Ecto neural progenitor cell (in vitro differentiated cells): ENCODE data around the gene ACER3.
"Not testable (repeated sequence)": the region's sequence is repeated elsewhere in the genome, so short reads cannot be mapped to it uniquely, and the experiment has no call there.

Experiments used
- DNase-seq: peaks from one replicate; pipeline ENCODE4 v3.0.0-alpha.2; 2018; ENCODE audit warnings: low spot score

Gene ACER3

GRCh38 chr11:76860539-76861475 is at the start of gene ACER3:
Gene ACER3, plus strand, starts transcription at chr11:76860918. Its CDS starts 59 bp downstream, at chr11:76860977.
- peak; percentile 94 for DNase-seq

GRCh38 chr11:76811259-76811658 is 49.5 kb upstream of the ACER3 start:
- no peak for DNase-seq

DNA sequence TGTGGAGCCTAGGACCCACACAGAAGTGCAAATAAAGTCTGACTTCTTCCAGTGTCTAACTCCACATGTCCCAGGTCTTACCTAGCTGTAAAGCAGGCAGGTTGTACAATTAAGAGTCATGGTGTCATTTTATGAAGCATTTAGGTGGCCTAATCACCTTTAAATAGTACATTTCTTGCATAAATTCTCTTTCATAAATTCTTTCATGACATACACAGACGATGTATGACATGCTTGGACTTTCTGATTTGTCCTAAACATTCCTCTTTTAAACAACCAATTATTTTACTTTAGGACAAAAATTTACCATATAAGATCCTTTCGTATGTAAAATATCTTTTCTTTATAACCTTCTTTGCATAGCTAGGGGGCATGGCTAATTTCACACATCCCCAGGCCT is 46.3 kb upstream of the ACER3 start:
- DNase-seq, result no peak

- DNase-seq, result not testable (repeated sequence)
These were observed 45.0 kb upstream of the ACER3 start for GRCh38 chr11:76815678-76816077.

DNA sequence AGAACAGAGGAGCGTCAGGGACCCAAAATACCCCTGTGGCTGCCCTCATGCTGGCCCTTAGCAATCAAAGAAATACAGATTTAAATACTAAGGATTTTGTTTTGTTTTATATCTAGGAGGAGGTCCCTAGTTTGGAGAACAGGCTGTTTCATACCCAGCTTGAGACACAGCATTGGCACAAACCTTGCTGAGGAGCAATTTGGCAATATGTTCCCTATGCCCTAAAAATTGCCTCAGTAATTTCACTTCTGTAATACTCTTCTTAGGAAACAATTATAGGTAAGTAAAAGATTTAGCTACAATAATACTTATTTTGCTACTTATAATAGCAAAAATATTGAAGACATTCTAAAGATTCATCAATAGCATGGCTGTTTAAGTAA is 40.5 kb upstream of the ACER3 start:
- no peak for DNase-seq

- not testable (repeated sequence) for DNase-seq
These were observed 39.3 kb upstream of the ACER3 start for GRCh38 chr11:76821396-76821795.

- DNase-seq, result no peak
These were observed 38.3 kb upstream of the ACER3 start for GRCh38 chr11:76822406-76822805.

- DNase-seq, result peak; percentile 41
These were observed 37.2 kb upstream of the ACER3 start for GRCh38 chr11:76823481-76824028.

DNA sequence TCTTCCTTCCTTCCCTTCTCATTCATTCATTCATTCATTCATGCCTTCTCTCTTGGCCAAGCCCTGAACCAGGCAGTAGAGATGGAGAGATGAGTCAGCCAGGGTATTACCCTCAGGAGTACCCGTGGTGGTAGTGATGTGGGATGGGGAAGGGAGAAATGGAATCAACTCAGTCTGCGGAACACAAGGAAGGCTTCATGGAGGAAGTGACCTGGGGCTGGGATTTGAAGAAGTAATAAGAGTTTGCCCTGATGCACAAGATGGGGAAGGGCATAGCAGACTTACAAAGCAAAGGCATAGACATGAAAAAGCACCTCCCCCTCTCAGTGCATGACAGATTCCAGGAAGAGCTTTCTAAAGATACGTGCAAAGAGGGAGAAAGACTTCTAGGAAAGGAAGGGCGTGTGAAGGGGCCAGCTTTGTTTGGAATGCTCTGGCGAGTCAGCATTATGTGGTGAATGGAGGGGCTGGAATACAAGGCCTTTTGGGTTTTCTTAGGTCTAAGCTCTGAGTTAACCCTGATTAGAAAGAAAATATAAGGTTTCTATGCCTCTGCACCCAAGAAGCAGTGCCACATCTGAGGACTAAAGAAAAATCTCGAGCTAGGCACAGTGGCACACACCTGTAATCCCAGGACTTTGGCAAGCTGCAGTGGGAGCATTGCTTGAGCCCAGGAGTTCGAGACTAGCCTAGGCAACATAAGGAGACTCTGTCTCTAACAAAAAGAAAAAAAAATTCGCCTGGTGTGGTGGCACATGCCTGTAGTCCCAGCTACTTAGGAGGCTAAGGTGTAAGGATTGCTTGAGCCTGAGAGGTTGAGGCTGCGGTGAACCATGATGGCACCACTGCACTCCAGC is 36.4 kb upstream of the ACER3 start:
- peak; percentile 29 for DNase-seq

DNA sequence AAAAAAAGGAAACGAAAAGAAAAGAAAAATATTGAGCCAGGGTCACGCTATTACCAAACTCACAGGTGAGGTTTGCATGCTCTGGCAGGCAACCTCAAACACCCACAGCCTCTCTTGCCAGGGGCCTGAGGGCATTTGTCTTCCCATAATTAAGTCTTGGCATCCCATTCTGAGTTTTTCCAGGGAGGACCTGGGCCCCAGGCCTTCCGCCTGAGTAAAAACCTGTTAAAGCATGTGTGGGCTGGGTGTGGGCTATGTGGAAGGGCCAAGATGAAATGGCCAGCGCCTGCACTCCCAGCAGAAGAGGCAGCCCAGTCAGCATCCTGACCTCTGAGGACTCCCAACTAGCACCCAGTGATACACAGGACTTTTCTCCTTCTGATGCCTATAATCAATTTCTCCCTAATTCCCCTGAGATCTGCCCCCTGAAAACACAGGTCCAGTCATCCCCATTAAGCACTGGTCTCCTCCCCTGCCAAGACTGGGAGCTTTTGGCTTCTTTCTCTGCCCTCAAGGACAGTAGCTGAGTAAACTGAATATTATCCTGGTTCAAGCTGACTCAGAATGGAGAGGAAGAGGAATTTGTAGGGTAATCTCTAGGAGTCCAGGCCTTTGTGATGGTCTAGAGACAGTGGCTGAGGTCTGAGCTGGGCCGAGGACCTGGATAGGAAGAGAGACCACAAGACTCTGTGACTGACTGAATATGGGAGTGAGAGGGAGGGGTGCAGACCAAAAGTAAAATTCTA is 35.6 kb upstream of the ACER3 start:
- peak; percentile 44 for DNase-seq

DNA sequence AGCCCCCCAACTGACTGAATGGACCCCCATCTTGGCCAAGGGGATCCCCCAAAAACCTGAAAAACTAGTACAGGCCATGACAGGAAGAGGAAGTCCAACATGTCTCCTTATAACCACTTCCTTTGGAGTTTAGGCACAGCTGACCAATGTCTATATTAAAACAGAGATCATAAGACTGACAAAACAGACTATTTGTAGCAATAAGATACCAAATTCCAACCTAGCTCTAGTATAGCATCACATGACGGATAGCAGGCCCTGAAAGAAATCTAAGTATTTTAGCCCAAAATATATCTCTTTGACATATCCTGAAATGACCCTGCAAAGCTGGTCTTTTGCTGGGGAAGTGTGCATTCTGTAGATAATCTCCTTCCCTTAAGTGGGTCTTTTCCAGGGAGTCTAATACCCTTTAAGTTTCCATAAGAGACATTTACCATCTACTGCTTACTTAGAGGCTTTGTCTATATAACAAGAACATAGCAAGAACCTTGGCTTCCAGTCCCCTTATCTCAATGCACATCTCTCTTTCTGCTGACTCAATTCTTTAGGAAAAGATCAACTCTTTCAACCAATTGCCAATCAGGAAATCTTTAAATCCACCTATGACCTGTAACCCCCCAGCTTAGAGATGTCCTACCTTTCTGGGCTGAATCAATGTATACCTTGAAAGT is 34.9 kb upstream of the ACER3 start:
- DNase-seq, result no peak

DNA sequence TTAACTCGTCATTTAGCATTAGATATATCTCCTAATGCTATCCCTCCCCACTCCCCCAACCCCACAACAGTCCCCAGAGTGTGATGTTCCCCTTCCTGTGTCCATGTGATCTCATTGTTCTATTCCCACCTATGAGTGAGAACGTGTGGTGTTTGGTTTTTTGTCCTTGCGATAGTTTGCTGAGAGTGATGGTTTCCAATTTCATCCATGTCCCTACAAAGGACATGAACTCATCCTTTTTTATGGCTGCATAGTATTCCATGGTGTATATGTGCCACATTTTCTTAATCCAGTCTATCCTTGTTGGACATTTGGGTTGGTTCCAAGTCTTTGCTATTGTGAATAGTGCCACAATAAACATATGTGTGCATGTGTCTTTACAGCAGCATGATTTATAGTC is 34.2 kb upstream of the ACER3 start:
- DNase-seq, result not testable (repeated sequence)

GRCh38 chr11:76827005-76827404 is 33.7 kb upstream of the ACER3 start:
- not testable (repeated sequence) for DNase-seq

DNA sequence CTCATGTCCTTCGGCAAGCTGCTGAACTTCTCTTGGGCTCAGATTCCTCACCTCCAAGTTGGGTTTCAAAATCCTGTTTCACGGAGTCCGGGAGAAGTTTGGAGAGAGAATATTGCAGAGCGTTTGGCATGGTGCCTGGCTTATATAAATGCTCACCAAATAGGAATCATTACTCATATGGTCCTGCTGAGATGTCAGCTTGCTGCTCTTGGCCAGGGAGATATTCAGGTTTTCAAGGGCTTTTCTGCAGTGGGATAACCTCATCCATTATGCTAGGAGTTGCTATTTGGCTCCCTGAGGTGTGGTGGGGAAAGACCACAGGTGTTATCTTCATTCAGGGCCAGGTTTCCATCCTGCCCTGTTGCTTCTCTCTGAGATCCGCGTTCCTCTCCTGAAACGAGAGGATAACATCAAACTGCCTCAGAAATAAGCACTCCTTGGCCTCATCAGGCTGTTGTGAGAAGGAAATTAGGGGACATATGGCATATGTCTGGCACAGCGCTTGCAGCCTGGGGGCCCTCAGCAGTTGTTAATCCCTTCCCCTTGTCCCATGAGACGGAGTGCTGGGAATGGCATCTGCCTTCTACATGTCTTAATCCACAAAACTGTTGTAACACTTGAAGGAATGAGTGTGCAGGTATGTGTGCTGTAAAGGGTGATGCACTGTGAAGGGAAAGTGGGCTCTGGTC is 29.9 kb upstream of the ACER3 start:
- no peak for DNase-seq

- no peak for DNase-seq
These were observed 28.9 kb upstream of the ACER3 start for GRCh38 chr11:76831686-76832310.

- DNase-seq, result no peak
These were observed 28.4 kb upstream of the ACER3 start for GRCh38 chr11:76832361-76832760.

GRCh38 chr11:76834151-76834550 is 26.6 kb upstream of the ACER3 start:
- no peak for DNase-seq

GRCh38 chr11:76835036-76835435 is 25.7 kb upstream of the ACER3 start:
- no peak for DNase-seq

GRCh38 chr11:76835928-76836612 is 24.6 kb upstream of the ACER3 start:
- no peak for DNase-seq
